Trophoblast cell (in vitro differentiated cells and primary cell): ENCODE measurements around the gene SERP2.

Source experiments
- DNase-seq, 2 donors: peaks; one replicate each; pipeline ENCODE4 v3.0.0-alpha.2; 2016
- H2AFZ ChIP-seq: 2 replicates; pipeline ENCODE4 v1.6.1; 2013; ENCODE audit warnings: low read length, moderate library complexity, mild to moderate bottlenecking; ENCODE audit not compliant: insufficient read depth, poor library complexity
- H2AK5ac ChIP-seq: 2 replicates; pipeline ENCODE4 v1.6.1; 2013; ENCODE audit warnings: mild to moderate bottlenecking, low read length
- H2BK120ac ChIP-seq: 2 replicates; pipeline ENCODE4 v1.6.1; 2013; ENCODE audit warnings: low read length, mild to moderate bottlenecking, moderate library complexity; ENCODE audit not compliant: insufficient read depth, poor library complexity
- H2BK12ac ChIP-seq: 2 replicates; pipeline ENCODE4 v1.6.1; 2013; ENCODE audit warnings: mild to moderate bottlenecking, low read length, moderate library complexity
- H2BK5ac ChIP-seq: 2 replicates; pipeline ENCODE4 v1.6.1; 2013; ENCODE audit warnings: low read length, low read depth, moderate library complexity, mild to moderate bottlenecking; ENCODE audit not compliant: poor library complexity
- H3K14ac ChIP-seq: 2 replicates; pipeline ENCODE4 v1.6.1; 2013; ENCODE audit warnings: mild to moderate bottlenecking, low read length
- H3K18ac ChIP-seq: 2 replicates; pipeline ENCODE4 v1.6.1; 2013; ENCODE audit warnings: mild to moderate bottlenecking, low read length
- H3K23ac ChIP-seq: 2 replicates; pipeline ENCODE4 v1.6.1; 2013; ENCODE audit warnings: low read length
- H3K27ac ChIP-seq: 2 replicates; pipeline ENCODE4 v1.5.1; 2013; ENCODE audit warnings: low read depth, mild to moderate bottlenecking, inconsistent platforms, low read length, moderate library complexity
- H3K27me3 ChIP-seq: 2 replicates; pipeline ENCODE4 v1.6.1; 2013; ENCODE audit warnings: inconsistent platforms, mild to moderate bottlenecking, low read length, moderate library complexity; ENCODE audit not compliant: insufficient read depth
- H3K36me3 ChIP-seq, 2 experiments: 1 replicate in 1 of 2; 2 replicates in 1 of 2; pipeline ENCODE4 v1.6.1; 2013; ENCODE audit warnings: low read length in 2 of 2, mild to moderate bottlenecking in 2 of 2, moderate library complexity in 1 of 2; ENCODE audit not compliant: insufficient read depth in 2 of 2, control insufficient read depth in 1 of 2
- H3K4ac ChIP-seq: 2 replicates; pipeline ENCODE4 v1.6.1; 2013; ENCODE audit warnings: low read depth, mild to moderate bottlenecking, low read length, moderate library complexity
- H3K4me1 ChIP-seq, 2 experiments: 1 replicate in 1 of 2; 2 replicates in 1 of 2; pipeline ENCODE4 v1.6.1; 2013; ENCODE audit warnings: low read length in 2 of 2, mild to moderate bottlenecking in 2 of 2, moderate library complexity in 1 of 2; ENCODE audit not compliant: insufficient read depth in 2 of 2, control insufficient read depth in 1 of 2
- H3K4me2 ChIP-seq: 2 replicates; pipeline ENCODE4 v1.6.1; 2013; ENCODE audit warnings: inconsistent platforms, mild to moderate bottlenecking, low read length, moderate library complexity
- H3K4me3 ChIP-seq: 2 replicates; pipeline ENCODE4 v1.5.1; 2013; ENCODE audit warnings: mild to moderate bottlenecking, low read depth, low read length, inconsistent platforms
- H3K79me1 ChIP-seq: one replicate; pipeline ENCODE4 v1.6.1; 2013; ENCODE audit warnings: low read length
- H3K79me2 ChIP-seq: 2 replicates; pipeline ENCODE4 v1.6.1; 2013; ENCODE audit warnings: low read length, mild to moderate bottlenecking; ENCODE audit not compliant: control insufficient read depth, insufficient read depth, poor library complexity
- H3K9ac ChIP-seq: 2 replicates; pipeline ENCODE4 v1.6.1; 2013; ENCODE audit warnings: mild to moderate bottlenecking, low read length
- H3K9me3 ChIP-seq: 2 replicates; pipeline ENCODE4 v1.6.1; 2013; ENCODE audit warnings: low read depth, mild to moderate bottlenecking, control low read depth, inconsistent platforms, low read length; ENCODE audit not compliant: insufficient read depth
- H4K12ac ChIP-seq: 2 replicates; pipeline ENCODE4 v1.6.1; 2013; ENCODE audit warnings: low read depth, mild to moderate bottlenecking, low read length, moderate library complexity
- H4K8ac ChIP-seq: 2 replicates; pipeline ENCODE4 v1.6.1; 2013; ENCODE audit warnings: low read depth, mild to moderate bottlenecking, low read length, moderate library complexity
- H4K91ac ChIP-seq: one replicate; pipeline ENCODE4 v1.6.1; 2013; ENCODE audit warnings: low read depth, mild to moderate bottlenecking, low read length, moderate library complexity
- WGBS: extraction: QIAGEN DNeasy Blood & Tissue Kit; methylation state at CpG from one replicate; pipeline ENCODE4 v1.1.7; 2013; ENCODE audit warnings: missing lambda C conversion rate; ENCODE audit not compliant: insufficient read length, insufficient coverage; ENCODE audit errors: extremely low coverage; 5-methylcytosine and 5-hydroxymethylcytosine counted together

Gene SERP2

DNA sequence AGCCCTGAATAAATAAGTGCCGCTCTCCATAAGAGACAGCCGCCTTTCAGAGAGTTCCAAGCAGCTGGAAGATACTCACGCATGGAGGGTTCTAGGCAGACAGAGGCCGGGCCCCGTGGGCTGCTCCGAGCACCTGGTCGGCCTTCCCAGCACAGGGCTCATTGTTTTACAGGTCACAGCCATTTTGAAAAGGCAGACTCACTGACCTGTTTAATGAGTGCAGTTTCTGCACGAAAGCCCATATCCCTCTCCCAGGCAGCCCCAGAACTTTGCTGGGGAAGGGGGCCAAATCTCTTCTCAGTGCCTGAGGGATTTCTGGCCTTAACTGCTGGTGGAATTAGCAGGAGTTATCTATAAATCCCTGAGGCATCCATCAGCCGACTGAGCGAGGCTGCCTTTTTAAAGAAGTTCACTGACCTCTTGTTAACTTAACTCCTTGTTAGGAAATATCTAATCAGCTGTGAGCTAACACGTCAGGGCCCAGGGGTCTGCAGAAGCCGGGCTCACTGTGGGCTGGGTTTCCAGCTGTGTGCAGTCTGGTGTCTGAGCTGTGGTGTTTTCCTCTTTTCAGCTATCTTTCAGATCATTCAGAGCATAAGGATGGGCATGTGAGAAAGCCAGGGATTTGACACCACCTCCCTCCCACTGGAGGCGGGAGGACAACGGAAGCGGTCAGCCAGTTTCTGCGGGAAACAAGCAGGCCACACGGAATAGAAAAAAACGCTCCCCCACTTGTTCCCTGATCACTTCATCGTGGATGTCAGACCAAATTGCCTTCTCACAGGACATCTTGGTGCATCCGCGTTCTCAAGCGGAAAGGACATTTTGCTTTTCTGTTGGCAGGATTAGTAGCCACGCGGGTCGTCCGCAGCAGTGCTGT, 23.3 kb downstream of the SERP2 start:
- H3K36me3 ChIP-seq: no peaks in the 10 kb centered on the region
- H3K4me2 ChIP-seq: peak overlapping the region; percentile 4
- H2AK5ac ChIP-seq: no peak overlapping the region
- no peaks in the 10 kb centered on the region for H3K79me1 ChIP-seq
- peak overlapping the region; percentile 1 for H3K27ac ChIP-seq
- H2AFZ ChIP-seq: no peak overlapping the region
- H2BK5ac ChIP-seq: peak overlapping the region; percentile 2
- H3K18ac ChIP-seq: no peak overlapping the region
- peak overlapping the region; percentile 28 for H4K8ac ChIP-seq
- peak overlapping the region; percentile 25 for H2BK12ac ChIP-seq
- WGBS: no CpG with 5 or more reads among the region's 26 CpGs
- H4K91ac ChIP-seq: peak overlapping the region; percentile 5
- H3K9me3 ChIP-seq: no peaks in the 10 kb centered on the region
- no peak for DNase-seq
- H3K79me2 ChIP-seq: no peaks in the 10 kb centered on the region
- H3K14ac ChIP-seq: no peak overlapping the region
- H3K27me3 ChIP-seq: no peaks in the 10 kb centered on the region
- no peak overlapping the region for H3K23ac ChIP-seq
- H3K9ac ChIP-seq: no peak overlapping the region
- no peak overlapping the region for H2BK120ac ChIP-seq
- H3K4me3 ChIP-seq: no peak overlapping the region
- peaks cover 8 to 12% of the 10 kb centered on the region in 2 experiments for H3K4me1 ChIP-seq
- no peak overlapping the region for H3K4ac ChIP-seq
- H4K12ac ChIP-seq: no peak overlapping the region

DNA sequence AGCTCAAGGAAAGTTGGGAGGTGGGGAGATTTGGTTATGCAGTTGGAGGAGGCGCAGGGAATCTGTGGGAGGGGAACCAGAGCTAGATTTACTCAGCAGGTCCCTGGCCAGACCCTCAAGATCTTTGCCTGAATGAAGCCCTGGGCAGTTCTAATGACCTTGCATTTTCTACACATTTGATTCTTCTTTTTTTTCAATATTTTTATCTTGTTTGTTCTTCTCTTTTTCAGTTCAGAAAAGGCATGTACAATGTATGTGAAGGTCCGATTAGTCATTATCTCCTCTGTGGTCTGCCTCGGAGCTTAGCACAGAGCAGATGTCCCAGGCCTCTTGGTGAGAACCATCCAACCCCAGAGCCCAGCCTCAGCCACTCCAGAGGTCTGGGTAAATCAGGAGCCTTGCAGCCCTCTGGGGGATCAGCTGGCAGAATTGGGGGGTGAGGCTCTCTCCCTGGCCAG, 24.2 kb downstream of the SERP2 start:
- Histone ChIP-seq H4K12ac (no peak overlapping the region), H2BK120ac (no peak overlapping the region), H3K9ac (no peak overlapping the region), H3K4me3 (no peak overlapping the region), H3K36me3 (no peaks in the 10 kb centered on the region), H4K91ac (no peak overlapping the region), H3K79me2 (no peaks in the 10 kb centered on the region), H4K8ac (no peak overlapping the region), H3K18ac (no peak overlapping the region), H3K79me1 (peaks cover under 1% of the 10 kb centered on the region), H3K4me2 (no peak overlapping the region), H3K14ac (no peak overlapping the region), H2BK5ac (no peak overlapping the region), H3K4me1 (peaks cover 12 to 17% of the 10 kb centered on the region in 2 experiments), H3K9me3 (no peaks in the 10 kb centered on the region), H2AFZ (no peak overlapping the region), H3K27ac (no peak overlapping the region), H2AK5ac (no peak overlapping the region), H3K27me3 (no peaks in the 10 kb centered on the region), H3K23ac (no peak overlapping the region), H2BK12ac (peak overlapping the region; percentile 10), H3K4ac (no peak overlapping the region)
- no CpG with 5 or more reads among the region's 3 CpGs for WGBS
- no peak for DNase-seq

DNA sequence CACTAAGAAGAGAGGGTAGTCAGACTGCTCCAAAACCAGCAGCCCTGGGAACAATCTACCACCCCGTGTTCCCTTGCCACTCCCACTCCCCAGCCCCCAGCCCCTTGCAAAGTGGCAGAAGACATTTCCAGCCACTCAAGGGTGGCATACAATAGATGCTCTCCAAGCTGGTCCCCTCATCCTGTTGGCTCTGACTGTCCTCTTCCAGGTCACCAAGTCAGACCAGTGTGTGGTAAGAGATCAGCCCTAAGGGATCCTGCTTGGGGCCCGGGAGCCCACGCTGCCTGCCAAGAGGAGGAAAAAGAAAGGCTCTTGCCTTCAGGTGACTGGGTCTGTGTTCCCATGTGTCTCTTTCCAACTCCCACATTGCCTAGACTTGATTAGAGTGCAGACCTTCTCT, 25.0 kb downstream of the SERP2 start:
- Histone ChIP-seq H3K9me3 (no peaks in the 10 kb centered on the region), H3K18ac (no peak overlapping the region), H4K8ac (no peak overlapping the region), H2BK12ac (peak overlapping the region; percentile 6), H3K27ac (no peak overlapping the region), H2BK120ac (no peak overlapping the region), H2AK5ac (peak overlapping the region; percentile 27), H3K9ac (no peak overlapping the region), H3K79me2 (peaks cover 2% of the 10 kb centered on the region), H2AFZ (no peak overlapping the region), H3K79me1 (peaks cover 6% of the 10 kb centered on the region), H3K23ac (no peak overlapping the region), H2BK5ac (no peak overlapping the region), H3K4me2 (no peak overlapping the region), H4K91ac (no peak overlapping the region), H3K36me3 (no peaks in the 10 kb centered on the region), H3K4me1 (peaks cover 20 to 25% of the 10 kb centered on the region in 2 experiments), H3K4me3 (no peak overlapping the region), H4K12ac (no peak overlapping the region), H3K4ac (no peak overlapping the region), H3K27me3 (no peaks in the 10 kb centered on the region), H3K14ac (no peak overlapping the region)
- no CpG with 5 or more reads among the region's 3 CpGs for WGBS
- no peak for DNase-seq

DNA sequence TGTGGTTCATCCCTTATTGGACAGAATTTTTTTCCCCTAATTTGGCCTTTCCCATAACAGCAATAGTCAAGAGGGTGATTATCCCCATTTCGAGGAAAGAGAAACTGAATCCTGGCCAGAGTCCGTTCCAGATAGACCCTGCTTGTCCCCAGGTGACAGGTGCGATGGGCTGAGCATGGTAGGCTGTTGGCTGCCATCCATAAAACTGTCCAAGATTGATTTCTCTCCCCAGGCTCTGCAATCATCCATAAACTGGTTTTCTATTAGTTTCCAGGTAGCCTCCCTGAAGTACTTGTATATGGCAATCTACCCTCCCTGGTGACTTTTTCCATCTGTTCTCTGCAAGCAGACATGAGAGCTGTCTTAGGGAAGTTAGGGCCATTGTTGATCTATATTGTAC, 25.4 kb downstream of the SERP2 start:
- H3K27ac ChIP-seq: no peak overlapping the region
- no peak overlapping the region for H3K9ac ChIP-seq
- WGBS: no CpG with 5 or more reads among the region's 3 CpGs
- no peak overlapping the region for H3K4me2 ChIP-seq
- no peak overlapping the region for H2BK5ac ChIP-seq
- no peaks in the 10 kb centered on the region for H3K27me3 ChIP-seq
- no peak overlapping the region for H3K23ac ChIP-seq
- H2AFZ ChIP-seq: no peak overlapping the region
- H2BK120ac ChIP-seq: no peak overlapping the region
- H3K36me3 ChIP-seq: no peaks in the 10 kb centered on the region
- peaks cover 23 to 29% of the 10 kb centered on the region in 2 experiments for H3K4me1 ChIP-seq
- DNase-seq: no peak
- H3K79me2 ChIP-seq: peaks cover 2% of the 10 kb centered on the region
- H4K91ac ChIP-seq: no peak overlapping the region
- no peak overlapping the region for H3K18ac ChIP-seq
- no peak overlapping the region for H3K14ac ChIP-seq
- no peak overlapping the region for H3K4ac ChIP-seq
- no peak overlapping the region for H3K4me3 ChIP-seq
- H4K8ac ChIP-seq: no peak overlapping the region
- H4K12ac ChIP-seq: no peak overlapping the region
- H3K9me3 ChIP-seq: no peaks in the 10 kb centered on the region
- H2BK12ac ChIP-seq: no peak overlapping the region
- no peak overlapping the region for H2AK5ac ChIP-seq
- H3K79me1 ChIP-seq: peaks cover 10% of the 10 kb centered on the region
